A549 (cell line): ENCODE measurements around the gene PLEKHN1.
A peak's percentile ranks its signal among the peaks of the same experiment; 100 is the strongest.

Source experiments
- BHLHE40 ChIP-seq: IDR thresholded peaks from 2 replicates; pipeline ENCODE4 v1.6.1; 2012; ENCODE audit warnings: low read depth, low read length, inconsistent platforms
- CBX8 ChIP-seq: fragments of 200-600 bp; sonication (generic); IDR thresholded peaks from 2 replicates; pipeline ENCODE4 v1.6.1; 2016
- CEBPB ChIP-seq, 2 experiments: fragments of >200 bp in 1 of 2; sonication (Bioruptor Twin) in 1 of 2; formaldehyde crosslinking in 1 of 2; IDR thresholded peaks; 2 replicates each; pipeline ENCODE4 v1.6.1; 2012 to 2016
- CTCF ChIP-seq: fragments of >200 bp; sonication (Bioruptor Twin); formaldehyde crosslinking; IDR thresholded peaks from 3 replicates; pipeline ENCODE4 v1.5.1; 2016
- ELK1 ChIP-seq: fragments of 150-350 bp; IDR thresholded peaks from 2 replicates; pipeline ENCODE4 v1.6.1; 2014; ENCODE audit warnings: low read depth, mild to moderate bottlenecking, low read length
- MAZ ChIP-seq: fragments of 150-350 bp; IDR thresholded peaks from 2 replicates; pipeline ENCODE4 v1.6.1; 2014; ENCODE audit warnings: antibody characterized with exemption, low read depth, low read length, borderline replicate concordance
- MYC ChIP-seq: IDR thresholded peaks from 2 replicates; pipeline ENCODE4 v1.6.1; 2012; ENCODE audit warnings: mild to moderate bottlenecking, inconsistent platforms, low read length, improper control_type of control experiment, borderline replicate concordance
- POLR2A ChIP-seq: IDR thresholded peaks from 2 replicates; pipeline ENCODE4 v1.6.1; 2012; ENCODE audit warnings: mild to moderate bottlenecking, low read length

- TF ChIP-seq CTCF = no peak
- TF ChIP-seq MYC = no peak
- no peak for TF ChIP-seq BHLHE40
- TF ChIP-seq CBX8 = no peak
- no peak for TF ChIP-seq ELK1
- TF ChIP-seq MAZ = no peak
- peak; percentile 29; the same call in 1 of the 2 replicates for TF ChIP-seq POLR2A
- TF ChIP-seq CEBPB (IDR thresholded peaks at IDR 0.05) = no peak
Measured at GRCh38 chr1:966135-966703, at the start of gene PLEKHN1.
